Endodermal cell (in vitro differentiated cells): ENCODE data around the gene TMEM86B. TPM values are rescaled to one million over a fixed set of nuclear protein-coding genes. Genes with fewer than 3 reads are reported as not detected.

Experiments
- DNase-seq: peaks from one replicate; pipeline ENCODE4 v3.0.0-alpha.2; 2017
- H3K27ac ChIP-seq: 2 replicates; pipeline ENCODE4 v1.5.1; 2013; ENCODE audit warnings: mild to moderate bottlenecking, low read depth, low read length, moderate library complexity
- H3K27me3 ChIP-seq: 2 replicates; pipeline ENCODE4 v1.6.1; 2013; ENCODE audit warnings: mild to moderate bottlenecking, low read length, moderate library complexity; ENCODE audit not compliant: insufficient read depth, control insufficient read depth, poor library complexity, severe bottlenecking
- H3K36me3 ChIP-seq: 2 replicates; pipeline ENCODE4 v1.7.0; 2013; ENCODE audit warnings: mild to moderate bottlenecking, low read length, moderate library complexity; ENCODE audit not compliant: control insufficient read depth, insufficient read depth
- H3K4me1 ChIP-seq: one replicate; pipeline ENCODE4 v1.7.0; 2013; ENCODE audit warnings: low read length; ENCODE audit not compliant: control insufficient read depth, insufficient read depth
- H3K4me3 ChIP-seq: 2 replicates; pipeline ENCODE4 v1.5.1; 2013; ENCODE audit warnings: mild to moderate bottlenecking, low read length, moderate library complexity
- H3K9ac ChIP-seq: 2 replicates; pipeline ENCODE4 v1.6.1; 2013; ENCODE audit warnings: mild to moderate bottlenecking, low read length, moderate library complexity; ENCODE audit not compliant: poor library complexity, severe bottlenecking; ENCODE audit errors: extremely low read depth
- H3K9me3 ChIP-seq: 2 replicates; pipeline ENCODE4 v1.6.1; 2013; ENCODE audit warnings: mild to moderate bottlenecking, low read length, moderate library complexity; ENCODE audit not compliant: control insufficient read depth
- H3K27ac Mint-ChIP-seq: 2 replicates; pipeline ENCODE4 v1.8.0; 2020; ENCODE audit warnings: mixed read lengths
- H3K27me3 Mint-ChIP-seq: 2 replicates; pipeline ENCODE4 v1.8.0; 2021; ENCODE audit warnings: mild to moderate bottlenecking, mixed read lengths; ENCODE audit not compliant: insufficient read depth
- H3K36me3 Mint-ChIP-seq: 2 replicates; pipeline ENCODE4 v1.8.0; 2020; ENCODE audit warnings: low read depth, mixed read lengths
- H3K4me1 Mint-ChIP-seq: 2 replicates; pipeline ENCODE4 v1.8.0; 2020; ENCODE audit warnings: mixed read lengths
- H3K4me3 Mint-ChIP-seq: 2 replicates; pipeline ENCODE4 v1.8.0; 2020; ENCODE audit warnings: mild to moderate bottlenecking, moderate library complexity, mixed read lengths
- H3K9me3 Mint-ChIP-seq: 2 replicates; pipeline ENCODE4 v1.8.0; 2020; ENCODE audit warnings: mild to moderate bottlenecking, mixed read lengths
- WGBS, 2 experiments: methylation state at CpG; one replicate each; pipeline versions ENCODE4 v1.1.5 to v1.1.7; 2013; ENCODE audit warnings: missing lambda C conversion rate in 2 of 2, mixed read lengths in 1 of 2; ENCODE audit not compliant: insufficient coverage in 1 of 2, insufficient read length in 1 of 2; 5-methylcytosine and 5-hydroxymethylcytosine counted together
- total RNA-seq, 2 donors: library from RNA; stranded (reverse); fragmentation: NEBNext Ultra II Directional in 1 of 2; extraction: Animal tissue kit (Norgen Biotek cat#: 25700) in 1 of 2; gene quantifications; 2 replicates in 1 of 2; 3 replicates in 1 of 2; pipeline ENCODE4 v1.2.1, GENCODE V29; 2021
- TF ChIP-seq, protein P1 (sequence below): fragments of 200-600 bp; sonication (generic); conservative IDR thresholded peaks from 2 replicates; pipeline ENCODE4 v1.5.0; 2021; ENCODE audit warnings: antibody characterized with exemption, mild to moderate bottlenecking

TMEM86B gene
- total RNA-seq, 2 donors from 2014 or later: 2.9 to 5.9 TPM

DNA sequence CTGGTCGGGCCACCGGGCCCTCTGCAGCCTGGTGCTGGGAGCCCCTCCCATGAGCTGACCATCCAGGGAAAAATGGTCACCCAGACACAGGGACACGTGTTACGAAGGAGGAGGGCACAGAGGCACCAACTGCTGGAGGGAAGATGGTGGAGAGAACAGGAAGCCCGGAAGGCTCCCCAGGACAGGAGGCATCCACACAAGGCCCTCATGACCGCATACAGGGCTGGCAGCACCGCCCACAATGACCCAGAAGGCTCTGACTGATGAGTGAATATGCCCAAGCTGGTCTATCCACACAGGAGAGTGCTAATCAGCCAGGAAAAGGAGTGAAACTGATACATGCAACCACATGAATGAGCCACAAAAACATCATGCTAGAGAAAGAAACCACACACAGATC is 14.0 kb upstream of the TMEM86B start:
- no peak overlapping the region for H3K27ac Mint-ChIP-seq

DNA sequence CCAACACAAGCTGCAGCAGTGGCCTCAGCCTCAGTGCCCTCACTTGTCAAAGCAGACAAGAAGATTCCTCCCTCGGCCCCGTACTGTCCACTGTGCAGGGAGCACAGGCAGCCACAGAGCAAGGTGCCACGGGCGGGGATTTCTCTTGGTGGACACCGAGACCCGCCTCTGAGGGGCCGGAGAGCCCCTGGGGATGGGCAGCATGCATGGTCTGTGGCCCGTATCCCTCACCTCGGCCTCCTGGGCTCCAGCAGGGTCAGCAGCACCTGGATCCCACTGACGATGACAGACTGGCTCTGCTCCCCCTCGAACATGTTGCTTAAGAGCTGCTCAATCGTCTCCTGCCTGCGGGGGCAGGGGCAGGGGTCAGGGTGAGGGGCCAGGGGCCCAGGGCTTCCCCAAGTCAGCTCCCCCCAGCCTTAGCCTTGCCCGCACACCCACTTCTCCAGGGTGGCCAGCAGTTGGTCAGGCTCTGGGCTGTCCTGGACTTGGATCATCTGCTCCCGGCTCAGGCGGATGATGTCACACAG is 13.4 kb upstream of the TMEM86B start:
- H3K27ac ChIP-seq: no peak overlapping the region
- TF ChIP-seq, protein P1, sequence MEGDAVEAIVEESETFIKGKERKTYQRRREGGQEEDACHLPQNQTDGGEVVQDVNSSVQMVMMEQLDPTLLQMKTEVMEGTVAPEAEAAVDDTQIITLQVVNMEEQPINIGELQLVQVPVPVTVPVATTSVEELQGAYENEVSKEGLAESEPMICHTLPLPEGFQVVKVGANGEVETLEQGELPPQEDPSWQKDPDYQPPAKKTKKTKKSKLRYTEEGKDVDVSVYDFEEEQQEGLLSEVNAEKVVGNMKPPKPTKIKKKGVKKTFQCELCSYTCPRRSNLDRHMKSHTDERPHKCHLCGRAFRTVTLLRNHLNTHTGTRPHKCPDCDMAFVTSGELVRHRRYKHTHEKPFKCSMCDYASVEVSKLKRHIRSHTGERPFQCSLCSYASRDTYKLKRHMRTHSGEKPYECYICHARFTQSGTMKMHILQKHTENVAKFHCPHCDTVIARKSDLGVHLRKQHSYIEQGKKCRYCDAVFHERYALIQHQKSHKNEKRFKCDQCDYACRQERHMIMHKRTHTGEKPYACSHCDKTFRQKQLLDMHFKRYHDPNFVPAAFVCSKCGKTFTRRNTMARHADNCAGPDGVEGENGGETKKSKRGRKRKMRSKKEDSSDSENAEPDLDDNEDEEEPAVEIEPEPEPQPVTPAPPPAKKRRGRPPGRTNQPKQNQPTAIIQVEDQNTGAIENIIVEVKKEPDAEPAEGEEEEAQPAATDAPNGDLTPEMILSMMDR: no peak
- WGBS, 2 experiments: 93 to 94% methylated on average over 8 to 16 of the region's 16 CpGs
- no peak overlapping the region for H3K4me3 ChIP-seq
- H3K36me3 ChIP-seq: peaks cover 52% of the 10 kb centered on the region
- no peak overlapping the region for H3K4me3 Mint-ChIP-seq
- H3K36me3 Mint-ChIP-seq: peaks cover 53% of the 10 kb centered on the region
- no peaks in the 10 kb centered on the region for H3K9me3 ChIP-seq
- H3K27me3 Mint-ChIP-seq: no peaks in the 10 kb centered on the region
- no peak overlapping the region for H3K27ac Mint-ChIP-seq
- no peak overlapping the region for H3K9ac ChIP-seq
- H3K27me3 ChIP-seq: no peaks in the 10 kb centered on the region
- H3K9me3 Mint-ChIP-seq: no peaks in the 10 kb centered on the region
- no peaks in the 10 kb centered on the region for H3K4me1 ChIP-seq
- DNase-seq: no peak
- no peaks in the 10 kb centered on the region for H3K4me1 Mint-ChIP-seq

More for the DNA sequence above, 14.0 kb upstream of the TMEM86B start:
- Mint-ChIP-seq H3K9me3 (no peaks in the 10 kb centered on the region), H3K4me3 (no peak overlapping the region), H3K4me1 (no peaks in the 10 kb centered on the region), H3K27me3 (no peaks in the 10 kb centered on the region), H3K36me3 (peaks cover 48% of the 10 kb centered on the region)
- no peak for DNase-seq
- Histone ChIP-seq H3K27me3 (no peaks in the 10 kb centered on the region), H3K36me3 (peaks cover 47% of the 10 kb centered on the region), H3K4me1 (no peaks in the 10 kb centered on the region), H3K27ac (no peak overlapping the region), H3K9me3 (no peaks in the 10 kb centered on the region), H3K4me3 (no peak overlapping the region), H3K9ac (no peak overlapping the region)
- 93 to 100% methylated on average over 5 to 7 of the region's 7 CpGs for WGBS, 2 experiments
- TF ChIP-seq, protein P1: no peak

GRCh38 chr19:55241143-55241934 is 12.8 kb upstream of the TMEM86B start:
- Mint-ChIP-seq H3K4me3 (no peak overlapping the region), H3K4me1 (no peaks in the 10 kb centered on the region), H3K27ac (no peak overlapping the region), H3K9me3 (no peaks in the 10 kb centered on the region), H3K36me3 (peaks cover 60% of the 10 kb centered on the region), H3K27me3 (no peaks in the 10 kb centered on the region)
- H3K9ac ChIP-seq: no peak overlapping the region
- peak; percentile 35 for DNase-seq
- no peak overlapping the region for H3K27ac ChIP-seq
- TF ChIP-seq, protein P1: no peak
- H3K9me3 ChIP-seq: no peaks in the 10 kb centered on the region
- no peaks in the 10 kb centered on the region for H3K4me1 ChIP-seq
- no peak overlapping the region for H3K4me3 ChIP-seq
- peaks cover 55% of the 10 kb centered on the region for H3K36me3 ChIP-seq
- H3K27me3 ChIP-seq: no peaks in the 10 kb centered on the region
- WGBS, 2 experiments: 95 to 99% methylated on average over 25 to 37 of the region's 37 CpGs
